Omental fat pad (tissue), 4 donors: ENCODE measurements around the gene NUDT4. TPM values are rescaled to one million over a fixed set of nuclear protein-coding genes. Genes with fewer than 3 reads are reported as not detected.

Source experiments
- ATAC-seq: fragments of 150-250 bp; one replicate; pipeline ENCODE4 v1.9.1; 2016; ENCODE audit warnings: mild to moderate bottlenecking, moderate library complexity; ENCODE audit not compliant: low FRiP score
- DNase-seq: peaks from one replicate; pipeline ENCODE4 v3.0.0-alpha.2; 2019; ENCODE audit warnings: low spot score
- CTCF ChIP-seq, 3 donors: fragments of 450-650 bp; IDR thresholded peaks; one replicate each; pipeline ENCODE4 v1.5.1; 2016 to 2017; ENCODE audit warnings: antibody characterized with exemption in 3 of 3, mild to moderate bottlenecking in 3 of 3, moderate library complexity in 2 of 3
- total RNA-seq, 4 donors: library from RNA; depleted of rRNA; stranded (reverse); fragments of >200 nt; gene quantifications; one replicate each; pipeline ENCODE4 v1.1.0, GENCODE V29; 2016

The NUDT4 gene
- total RNA-seq, 4 donors from 2014 or later, result 43.1 to 81.3 (median 55.6) TPM

GRCh38 chr12:93356214-93356613 lies 21.5 kb upstream of the NUDT4 start:
- DNase-seq (no peak), ATAC-seq (no peak)
- TF ChIP-seq CTCF (IDR thresholded peaks at IDR 0.05), result no peak

GRCh38 chr12:93358058-93358457 lies 19.7 kb upstream of the NUDT4 start:
- ATAC-seq (no peak), DNase-seq (no peak)
- TF ChIP-seq CTCF (IDR thresholded peaks at IDR 0.05), result no peak

GRCh38 chr12:93358821-93359220 lies 18.9 kb upstream of the NUDT4 start:
- DNase-seq, result no peak
- ATAC-seq, result no peak
- no peak for TF ChIP-seq CTCF (IDR thresholded peaks at IDR 0.05)

- ATAC-seq, result peak; percentile 71
- TF ChIP-seq CTCF (IDR thresholded peaks at IDR 0.05), result no peak
- DNase-seq, result no peak
Observed at GRCh38 chr12:93360688-93361087, 17.0 kb upstream of the NUDT4 start.

- TF ChIP-seq CTCF (IDR thresholded peaks at IDR 0.05), result no peak
- DNase-seq, result no peak
- peak; percentile 90 for ATAC-seq
Observed at GRCh38 chr12:93361151-93361919, 16.4 kb upstream of the NUDT4 start.

GRCh38 chr12:93363841-93364297 lies 13.9 kb upstream of the NUDT4 start:
- no peak for TF ChIP-seq CTCF (IDR thresholded peaks at IDR 0.05)
- ATAC-seq, result no peak

More at GRCh38 chr12:93363841-93364297, 13.9 kb upstream of the NUDT4 start:
- DNase-seq, result no peak
